Vagina (tissue), 2 donors: ENCODE data around the gene EEIG2. TPM values are rescaled to one million over a fixed set of nuclear protein-coding genes. Genes with fewer than 3 reads are reported as not detected.

Source experiments
- DNase-seq, 2 donors: peaks; one replicate each; pipeline ENCODE4 v3.0.0-alpha.2; 2017; ENCODE audit errors: extremely low spot score in 2 of 2
- H3K27ac ChIP-seq: fragments of 200-600 bp; sonication (generic); one replicate; pipeline ENCODE4 v1.5.1; 2019
- H3K27me3 ChIP-seq: fragments of 200-600 bp; sonication (generic); one replicate; pipeline ENCODE4 v1.5.1; 2019
- H3K36me3 ChIP-seq, 2 donors: fragments of 200-600 bp; sonication (generic); one replicate each; pipeline ENCODE4 v1.5.1; 2017 to 2019
- H3K4me1 ChIP-seq: fragments of 200-600 bp; sonication (generic); one replicate; pipeline ENCODE4 v1.5.1; 2019
- H3K4me3 ChIP-seq, 2 donors: fragments of 200-600 bp; sonication (generic); 1 replicate in 1 of 2; 2 replicates in 1 of 2; pipeline ENCODE4 v1.5.1; 2016 to 2019
- H3K9me3 ChIP-seq: fragments of 200-600 bp; sonication (generic); one replicate; pipeline ENCODE4 v1.5.1; 2019
- POLR2A ChIP-seq, 2 donors: fragments of 450-650 bp; IDR thresholded peaks; one replicate each; pipeline ENCODE4 v1.6.1; 2017; ENCODE audit warnings: antibody characterized with exemption in 2 of 2, mild to moderate bottlenecking in 2 of 2, moderate library complexity in 2 of 2
- POLR2AphosphoS5 ChIP-seq, 2 donors: sonication (generic); formaldehyde crosslinking; IDR thresholded peaks; one replicate each; pipeline ENCODE4 v1.9.0; 2017; ENCODE audit warnings: antibody characterized with exemption in 2 of 2, mild to moderate bottlenecking in 2 of 2, low read depth in 1 of 2; ENCODE audit not compliant: insufficient read depth in 1 of 2
- intact Hi-C: fragments of 100-400 bp; cut with DNase I; formaldehyde crosslinking; loops from one replicate; pipeline ENCODE4 v1.15.1; 2023
- total RNA-seq: library from RNA; depleted of rRNA; stranded (reverse); fragments of >200 nt; gene quantifications from one replicate; pipeline ENCODE4 v1.2.3, GENCODE V29; 2016
- TF ChIP-seq, protein P1 (sequence below), 3 experiments: fragments of 450-650 bp in 2 of 3; fragments of 200-600 bp in 1 of 3; sonication (generic) in 1 of 3; IDR thresholded peaks; one replicate each; pipeline ENCODE4 v1.5.1; 2017 to 2019; ENCODE audit warnings: antibody characterized with exemption in 3 of 3, mild to moderate bottlenecking in 2 of 3, moderate library complexity in 2 of 3

The EEIG2 gene
- total RNA-seq, 1 donor from 2014 or later = 11.5 TPM

DNA sequence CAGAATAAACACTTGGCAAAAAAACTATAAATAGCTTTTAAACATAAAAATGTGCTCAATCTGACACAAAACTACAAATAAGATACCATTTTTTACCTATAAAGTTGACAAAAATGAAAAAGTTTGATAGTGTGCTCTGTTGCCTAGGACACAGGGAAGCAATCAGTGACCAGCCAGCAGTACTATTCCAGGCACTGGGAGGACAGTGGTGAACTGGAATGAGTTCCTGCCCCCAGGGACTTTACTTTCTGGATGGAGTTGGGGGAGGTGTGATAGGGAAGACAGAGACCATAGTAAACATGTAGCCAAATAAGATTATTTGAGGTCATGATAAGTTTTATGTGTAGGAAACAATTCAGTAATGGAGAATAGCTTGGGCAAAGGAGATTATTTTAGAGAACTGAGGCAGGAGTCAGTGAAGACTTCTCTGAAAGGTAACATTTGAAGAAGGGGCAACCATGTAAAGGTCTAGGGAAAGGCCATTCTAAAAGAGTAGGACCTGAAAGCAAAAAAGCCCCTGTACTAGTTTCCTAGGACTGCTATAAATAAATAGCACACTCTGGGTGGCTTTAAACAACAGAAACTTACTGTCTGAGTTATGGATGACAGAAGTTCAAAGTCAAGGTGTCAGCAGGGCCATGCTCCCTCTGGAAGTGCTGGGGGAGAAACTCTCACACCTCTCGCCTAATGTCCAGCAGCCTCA, 42.0 kb downstream of the EEIG2 start:
- no peak for TF ChIP-seq POLR2AphosphoS5 (IDR thresholded peaks at IDR 0.05; ENCODE audit: insufficient read depth in 1 of 2, low read depth in 1 of 2)
- TF ChIP-seq, protein P1, sequence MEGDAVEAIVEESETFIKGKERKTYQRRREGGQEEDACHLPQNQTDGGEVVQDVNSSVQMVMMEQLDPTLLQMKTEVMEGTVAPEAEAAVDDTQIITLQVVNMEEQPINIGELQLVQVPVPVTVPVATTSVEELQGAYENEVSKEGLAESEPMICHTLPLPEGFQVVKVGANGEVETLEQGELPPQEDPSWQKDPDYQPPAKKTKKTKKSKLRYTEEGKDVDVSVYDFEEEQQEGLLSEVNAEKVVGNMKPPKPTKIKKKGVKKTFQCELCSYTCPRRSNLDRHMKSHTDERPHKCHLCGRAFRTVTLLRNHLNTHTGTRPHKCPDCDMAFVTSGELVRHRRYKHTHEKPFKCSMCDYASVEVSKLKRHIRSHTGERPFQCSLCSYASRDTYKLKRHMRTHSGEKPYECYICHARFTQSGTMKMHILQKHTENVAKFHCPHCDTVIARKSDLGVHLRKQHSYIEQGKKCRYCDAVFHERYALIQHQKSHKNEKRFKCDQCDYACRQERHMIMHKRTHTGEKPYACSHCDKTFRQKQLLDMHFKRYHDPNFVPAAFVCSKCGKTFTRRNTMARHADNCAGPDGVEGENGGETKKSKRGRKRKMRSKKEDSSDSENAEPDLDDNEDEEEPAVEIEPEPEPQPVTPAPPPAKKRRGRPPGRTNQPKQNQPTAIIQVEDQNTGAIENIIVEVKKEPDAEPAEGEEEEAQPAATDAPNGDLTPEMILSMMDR (IDR thresholded peaks at IDR 0.05) = no peak
- no peak for TF ChIP-seq POLR2A (IDR thresholded peaks at IDR 0.05)

GRCh38 chr1:108605633-108606032, 45.7 kb downstream of the EEIG2 start:
- Histone ChIP-seq H3K27me3 (no peaks in the 10 kb centered on the region), H3K9me3 (no peaks in the 10 kb centered on the region), H3K36me3 (no peaks in the 10 kb centered on the region), H3K4me3 (no peak overlapping the region), H3K27ac (no peak overlapping the region), H3K4me1 (peaks cover 12% of the 10 kb centered on the region)
- no peak for DNase-seq
- intact Hi-C loops = no loop called here
- TF ChIP-seq, protein P1 (IDR thresholded peaks at IDR 0.05) = no peak
- TF ChIP-seq POLR2A (IDR thresholded peaks at IDR 0.05) = no peak
- TF ChIP-seq POLR2AphosphoS5 (IDR thresholded peaks at IDR 0.05; ENCODE audit: insufficient read depth in 1 of 2, low read depth in 1 of 2) = no peak

More for the DNA sequence above, 42.0 kb downstream of the EEIG2 start:
- intact Hi-C loops = no loop called here
- H3K27ac ChIP-seq = no peak overlapping the region
- no peak overlapping the region for H3K4me3 ChIP-seq
- H3K36me3 ChIP-seq = no peaks in the 10 kb centered on the region
- peaks cover under 1% of the 10 kb centered on the region for H3K4me1 ChIP-seq
- no peaks in the 10 kb centered on the region for H3K27me3 ChIP-seq
- H3K9me3 ChIP-seq = no peaks in the 10 kb centered on the region
- no peak for DNase-seq

DNA sequence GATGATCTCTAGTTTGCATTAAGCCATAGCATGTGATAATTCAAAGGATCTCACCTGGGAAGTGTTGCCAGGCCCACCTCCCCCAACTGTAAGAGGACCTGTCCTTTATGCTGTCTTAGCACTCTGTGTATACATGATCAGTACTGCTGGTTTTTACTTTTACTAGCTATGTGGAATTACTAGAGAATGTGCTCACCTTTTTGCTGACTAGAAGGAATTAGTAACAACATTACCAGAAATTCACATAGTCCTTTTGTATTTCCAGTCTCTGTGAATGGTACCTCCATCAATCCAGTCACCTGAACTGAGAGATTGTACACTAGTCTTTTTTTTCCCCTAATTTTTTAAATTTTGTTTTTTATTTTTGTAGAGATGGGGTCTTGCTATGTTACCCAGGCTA, 46.6 kb downstream of the EEIG2 start:
- H3K4me3 ChIP-seq = no peak overlapping the region
- H3K27me3 ChIP-seq = no peaks in the 10 kb centered on the region
- H3K36me3 ChIP-seq = no peaks in the 10 kb centered on the region
- H3K27ac ChIP-seq = no peak overlapping the region
- intact Hi-C loops = no loop called here
- no peak for DNase-seq
- peaks cover 12% of the 10 kb centered on the region for H3K4me1 ChIP-seq
- TF ChIP-seq, protein P1 (IDR thresholded peaks at IDR 0.05) = no peak
- no peak for TF ChIP-seq POLR2AphosphoS5 (IDR thresholded peaks at IDR 0.05; ENCODE audit: insufficient read depth in 1 of 2, low read depth in 1 of 2)
- no peak for TF ChIP-seq POLR2A (IDR thresholded peaks at IDR 0.05)
- no peaks in the 10 kb centered on the region for H3K9me3 ChIP-seq

GRCh38 chr1:108609483-108610049, 49.7 kb downstream of the EEIG2 start:
- H3K4me1 ChIP-seq = peaks cover 12% of the 10 kb centered on the region
- no peak overlapping the region for H3K27ac ChIP-seq
- DNase-seq = no peak
- H3K9me3 ChIP-seq = no peaks in the 10 kb centered on the region
- no peaks in the 10 kb centered on the region for H3K36me3 ChIP-seq
- H3K27me3 ChIP-seq = no peaks in the 10 kb centered on the region
- TF ChIP-seq POLR2AphosphoS5 (IDR thresholded peaks at IDR 0.05; ENCODE audit: insufficient read depth in 1 of 2, low read depth in 1 of 2) (no peak), POLR2A (IDR thresholded peaks at IDR 0.05) (no peak)
- TF ChIP-seq, protein P1 (IDR thresholded peaks at IDR 0.05) = no peak
- intact Hi-C loops = no loop called here
- H3K4me3 ChIP-seq = no peak overlapping the region

Other genes with a start within 250 kb of the EEIG2 start
- not detected for gene NBPF6, start 109.8 kb upstream of the EEIG2 start, total RNA-seq
- gene HENMT1, start 101.0 kb downstream of the EEIG2 start, total RNA-seq = 0.98 TPM
- 27.0 TPM for gene PRPF38B, start 132.2 kb downstream of the EEIG2 start, total RNA-seq
- gene FNDC7, start 152.8 kb downstream of the EEIG2 start, total RNA-seq = not detected
- 167 TPM for gene STXBP3, start 186.6 kb downstream of the EEIG2 start, total RNA-seq